HepG2 (cell line): ENCODE measurements around the gene CAV3. TPM values are rescaled to one million over a fixed set of nuclear protein-coding genes. Genes with fewer than 3 reads are reported as not detected.

Experiments used
- ATAC-seq: fragments of 200-7000 bp; cut with Tn5 transposase; 3 replicates; pipeline ENCODE4 v1.9.1; 2020; ENCODE audit warnings: mild to moderate bottlenecking, moderate library complexity
- BruUV-seq: library from RNA; stranded (reverse); fragments of 400-500 nt; replicated peaks from 2 replicates; lab custom pipeline; 2021; lab: Mats Ljungman, UMichigan
- CTCF ChIA-PET: fragments of 300-600 bp; formaldehyde crosslinking; extraction: SDS; loops from one replicate; lab custom pipeline; 2021; ENCODE audit warnings: low total read pairs, inconsistent platforms, low intra/inter-chr PET ratio; lab: Yijun Ruan, JAX
- POLR2A ChIA-PET: fragments of 350-600 bp; sonication (Branson Sonifier 250); formaldehyde crosslinking; loops from one replicate; lab custom pipeline; 2020; ENCODE audit warnings: antibody characterized with exemption, inconsistent platforms; lab: Yijun Ruan, JAX
- DNase-seq: peaks from one replicate; pipeline ENCODE4 v3.0.0-alpha.2; 2015; ENCODE audit warnings: low spot score
- FAIRE-seq: peaks from 3 replicates; lab custom pipeline; 2011; peaks lifted over from hg19 to GRCh38; lab: Jason Lieb, UNC
- H2AFZ ChIP-seq: one replicate; pipeline ENCODE4 v1.6.1; 2011; ENCODE audit warnings: low read length, inconsistent platforms
- H3K27ac ChIP-seq: fragments of 300-600 bp; 3 replicates; pipeline ENCODE4 v1.8.0; 2011; ENCODE audit warnings: mixed run types, mild to moderate bottlenecking, mixed read lengths, low read length, inconsistent platforms; ENCODE audit not compliant: insufficient read depth; ENCODE audit errors: extremely low read length
- H3K27me3 ChIP-seq, 2 experiments: fragments of 200-600 bp in 1 of 2; 2 replicates in 1 of 2; 3 replicates in 1 of 2; pipeline versions ENCODE4 v1.6.0 to v1.8.0; 2011; ENCODE audit warnings: low read length in 2 of 2, mild to moderate bottlenecking in 2 of 2, moderate library complexity in 2 of 2, inconsistent platforms in 1 of 2; ENCODE audit not compliant: insufficient read depth in 2 of 2, control insufficient read depth in 1 of 2
- H3K36me3 ChIP-seq, 2 experiments: fragments of 200-600 bp in 1 of 2; replicated peaks in 1 of 2; 2 replicates in 1 of 2; 3 replicates in 1 of 2; pipeline versions ENCODE4 v1.5.1 to v1.8.0; 2011; ENCODE audit warnings: low read length in 2 of 2, inconsistent platforms in 1 of 2; ENCODE audit not compliant: insufficient read depth in 2 of 2, control insufficient read depth in 1 of 2
- H3K4me1 ChIP-seq: 2 replicates; pipeline ENCODE4 v1.5.1; 2012; ENCODE audit warnings: low read length, inconsistent platforms; ENCODE audit not compliant: insufficient read depth
- H3K4me2 ChIP-seq: 2 replicates; pipeline ENCODE4 v1.6.0; 2011; ENCODE audit warnings: low read depth, low read length, inconsistent platforms
- H3K4me3 ChIP-seq, 3 experiments: fragments of 200-600 bp in 1 of 3; sonication (generic), shearing (Covaris generic) in 1 of 3; replicated peaks in 1 of 3; 2 replicates each; pipeline ENCODE4 v1.5.1; 2011 to 2016; ENCODE audit warnings: low read length in 3 of 3, inconsistent platforms in 2 of 3, low read depth in 2 of 3, mild to moderate bottlenecking in 2 of 3, control low read depth in 1 of 3, mixed read lengths in 1 of 3; ENCODE audit not compliant: insufficient read depth in 1 of 3
- H3K79me2 ChIP-seq: one replicate; pipeline ENCODE4 v1.6.1; 2011; ENCODE audit warnings: low read length, inconsistent platforms; ENCODE audit not compliant: insufficient read depth
- H3K9ac ChIP-seq: 2 replicates; pipeline ENCODE4 v1.6.0; 2011; ENCODE audit warnings: mild to moderate bottlenecking, low read depth, low read length, inconsistent platforms; ENCODE audit not compliant: insufficient read depth
- H3K9me3 ChIP-seq: 2 replicates; pipeline ENCODE4 v1.5.1; 2012; ENCODE audit warnings: mild to moderate bottlenecking, low read length
- H4K20me1 ChIP-seq: 2 replicates; pipeline ENCODE4 v1.6.0; 2011; ENCODE audit warnings: inconsistent platforms, mild to moderate bottlenecking, low read length, moderate library complexity; ENCODE audit not compliant: insufficient read depth
- ATF6 ChIP-seq: sonication (generic); formaldehyde crosslinking; conservative IDR thresholded peaks from 2 replicates; pipeline ENCODE4 v1.4.0; 2020; ENCODE audit warnings: missing genetic modification reagents
- HCFC1 ChIP-seq: fragments of 150-350 bp; IDR thresholded peaks from 2 replicates; pipeline ENCODE4 v1.6.1; 2014; ENCODE audit warnings: low read depth, low read length
- KAT7 ChIP-seq: IDR thresholded peaks from 2 replicates; pipeline ENCODE4 v1.6.1; 2018; ENCODE audit warnings: borderline replicate concordance, missing compliant biosample characterization
- MAFF ChIP-seq: IDR thresholded peaks from 2 replicates; pipeline ENCODE4 v1.6.1; 2011; ENCODE audit warnings: low read depth, low read length, improper control_type of control experiment
- MAFK ChIP-seq, 2 experiments: IDR thresholded peaks in 1 of 2; conservative IDR thresholded peaks in 1 of 2; 2 replicates each; pipeline ENCODE4 v1.6.1; 2011; ENCODE audit warnings: improper control_type of control experiment in 2 of 2, low read length in 2 of 2
- SIX4 ChIP-seq: sonication (generic); formaldehyde crosslinking; IDR thresholded peaks from 2 replicates; pipeline ENCODE4 v1.4.0; 2020; ENCODE audit warnings: missing genetic modification reagents
- ZNF776 ChIP-seq: sonication (generic); formaldehyde crosslinking; IDR thresholded peaks from 2 replicates; pipeline ENCODE4 v1.4.0; 2020; ENCODE audit warnings: mild to moderate bottlenecking, missing genetic modification reagents
- WGBS: methylation state at CpG from one replicate; pipeline ENCODE4 v1.1.6; 2017; ENCODE audit warnings: low lambda C conversion rate; 5-methylcytosine and 5-hydroxymethylcytosine counted together
- in situ Hi-C: cut with HindIII; loops from 2 replicates; pipeline ENCODE4 v1.10.0; 2017; ENCODE audit warnings: low pct_unique_long_range_greater_than_20kb; ENCODE audit not compliant: extremely low pct_ligation_motif_present
- intact Hi-C: fragments of 100-400 bp; cut with micrococcal nuclease; formaldehyde crosslinking; loops from one replicate; pipeline ENCODE4 v1.10.0; 2022; ENCODE audit not compliant: unreplicated experiment
- polyA plus RNA-seq, 8 experiments: library from polyadenylated mRNA; depleted of rRNA in 3 of 8; stranded (reverse) in 7 of 8; unstranded in 1 of 8; fragments of >200 nt; fragmentation: Illumina TruSeq in 4 of 8; extraction: Trizol in 4 of 8; gene quantifications; 2 replicates each; pipeline versions ENCODE4 v1.2.1 to v1.2.3, GENCODE V29; 2011 to 2016; ENCODE audit warnings: low read depth in 4 of 8, missing spikeins in 1 of 8, mixed read lengths in 1 of 8; ENCODE audit not compliant: insufficient read depth in 1 of 8
- total RNA-seq, 5 experiments: library from RNA; depleted of rRNA; stranded (reverse); fragments of >200 nt; fragmentation: Illumina TruSeq; extraction: Trizol; gene quantifications; 2 replicates each; pipeline ENCODE4 v1.2.3, GENCODE V29; 2016; ENCODE audit warnings: low read depth in 1 of 5

The CAV3 gene
- total and polyA plus RNA-seq, 2 of the 13 experiments (the other 11 are each of a cell fraction or from before 2014, with no cell fraction given): not detected

- no peak overlapping the region for H3K4me2 ChIP-seq
- no peaks in the 10 kb centered on the region for H3K79me2 ChIP-seq
- peaks cover 12% of the 10 kb centered on the region; the same call in 1 of the 2 replicates for H3K4me1 ChIP-seq
- no peak for DNase-seq
- TF ChIP-seq SIX4: no peak
- TF ChIP-seq HCFC1: no peak
- TF ChIP-seq KAT7 (CRISPR knock-in tag): no peak
- no peak for TF ChIP-seq ZNF776 (CRISPR knock-in tag)
- TF ChIP-seq, all 625 proteins: peak for 0
- Histone ChIP-seq H3K9me3 (no peaks in the 10 kb centered on the region), H3K27me3 (no peaks in the 10 kb centered on the region), H3K4me3 (no peak overlapping the region), H4K20me1 (no peaks in the 10 kb centered on the region), H2AFZ (no peak overlapping the region), H3K9ac (no peak overlapping the region), H3K27ac (no peak overlapping the region), H3K36me3 (no peaks in the 10 kb centered on the region)
- ChIA-PET POLR2A (no interaction called here), CTCF (no interaction called here)
- in situ Hi-C loops (no loop called here), intact Hi-C loops (no loop called here)
- no TSS peak for BruUV-seq
- ATAC-seq (no peak), FAIRE-seq (no peak)
- WGBS: 39% methylated on average over 5 of the region's 5 CpGs
Observed at GRCh38 chr3:8777978-8778267, 44.3 kb downstream of the CAV3 start.

- intact Hi-C loops: no loop called here
- CTCF ChIA-PET: no interaction called here
- in situ Hi-C loops: no loop called here
- Histone ChIP-seq H3K27ac (no peak overlapping the region), H3K36me3 (no peaks in the 10 kb centered on the region), H4K20me1 (no peaks in the 10 kb centered on the region), H2AFZ (no peak overlapping the region), H3K4me3 (no peak overlapping the region), H3K4me1 (peaks cover 12% of the 10 kb centered on the region; the same call in 1 of the 2 replicates), H3K9me3 (no peaks in the 10 kb centered on the region), H3K9ac (no peak overlapping the region), H3K79me2 (no peaks in the 10 kb centered on the region), H3K4me2 (no peak overlapping the region), H3K27me3 (no peaks in the 10 kb centered on the region)
- BruUV-seq: no TSS peak
- DNase-seq (no peak), ATAC-seq (no peak), FAIRE-seq (no peak)
- 30% methylated on average over 5 of the region's 5 CpGs for WGBS
- POLR2A ChIA-PET: no interaction called here
- TF ChIP-seq ATF6 (CRISPR knock-in tag) (no peak), MAFK (conservative IDR thresholded peaks at IDR 0.05 in 1 of 2, IDR thresholded peaks at IDR 0.05 in 1 of 2; ENCODE audit: low read length in 2 of 2) (peak; percentile 81 to 83), MAFF (peak; percentile 67)
Observed at GRCh38 chr3:8778475-8778874, 44.9 kb downstream of the CAV3 start.
